Kasumi-1 (cell line): Measurements from ENCODE around the gene CUBN.

Experiments
- DNase-seq, 2 experiments: peaks; one replicate each; lab custom pipeline; 2025; lab: John Stamatoyannopoulos, UW

Gene CUBN

DNA sequence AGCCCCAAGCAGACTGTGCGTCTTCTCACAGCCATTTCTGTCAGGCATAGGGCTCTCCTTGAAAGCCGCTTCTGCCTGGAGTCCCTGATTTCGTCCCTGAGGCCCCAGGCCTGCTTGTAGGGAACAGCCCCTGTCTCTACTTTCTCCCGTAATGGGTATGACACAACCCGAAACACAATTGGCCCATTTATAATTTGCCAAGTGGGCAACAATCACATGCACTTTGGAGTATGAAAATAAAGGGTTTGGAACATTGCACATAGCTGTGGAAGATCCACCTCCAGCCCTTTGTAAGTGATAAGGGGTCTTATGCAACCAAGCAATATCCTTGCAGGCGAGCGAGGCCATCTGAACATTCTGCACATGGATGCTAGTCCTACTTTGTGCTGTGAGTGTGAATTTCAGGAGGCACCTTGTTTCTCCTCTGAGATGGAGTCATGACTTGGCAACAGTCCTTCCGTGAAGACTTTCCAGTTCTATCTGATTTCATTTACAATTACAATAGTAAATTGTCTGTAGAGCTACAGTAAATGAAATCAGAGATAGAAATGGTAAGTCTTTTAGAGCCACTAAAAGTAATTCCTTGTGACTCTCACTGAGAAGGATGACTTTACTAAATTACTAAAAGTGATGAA, 141.5 kb downstream of the CUBN start:
- DNase-seq, result no peak

DNA sequence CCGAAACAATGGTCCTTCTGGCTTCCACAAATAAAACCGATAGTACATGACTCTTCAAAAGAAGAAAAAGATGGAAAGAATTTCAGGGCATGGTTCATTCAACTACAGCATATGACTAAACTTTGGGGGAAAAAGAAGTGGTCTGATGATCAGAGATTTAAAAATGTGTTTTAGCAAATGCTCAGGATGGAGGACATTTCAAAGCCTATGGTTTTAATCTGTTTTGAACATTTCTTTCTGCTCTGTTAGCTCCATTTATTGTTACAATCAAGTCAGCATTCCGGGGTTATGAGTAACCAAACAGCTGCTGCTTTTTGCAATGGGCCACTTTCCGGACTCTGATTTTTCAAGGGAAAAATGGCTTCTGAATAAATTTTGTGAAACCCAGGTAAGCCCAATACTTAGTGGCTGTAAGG, 142.4 kb downstream of the CUBN start:
- DNase-seq, result no peak

GRCh38 chr10:16986406-16987205, 143.0 kb downstream of the CUBN start:
- DNase-seq, result no peak

GRCh38 chr10:16986082-16986405, 143.6 kb downstream of the CUBN start:
- DNase-seq, result no peak

DNA sequence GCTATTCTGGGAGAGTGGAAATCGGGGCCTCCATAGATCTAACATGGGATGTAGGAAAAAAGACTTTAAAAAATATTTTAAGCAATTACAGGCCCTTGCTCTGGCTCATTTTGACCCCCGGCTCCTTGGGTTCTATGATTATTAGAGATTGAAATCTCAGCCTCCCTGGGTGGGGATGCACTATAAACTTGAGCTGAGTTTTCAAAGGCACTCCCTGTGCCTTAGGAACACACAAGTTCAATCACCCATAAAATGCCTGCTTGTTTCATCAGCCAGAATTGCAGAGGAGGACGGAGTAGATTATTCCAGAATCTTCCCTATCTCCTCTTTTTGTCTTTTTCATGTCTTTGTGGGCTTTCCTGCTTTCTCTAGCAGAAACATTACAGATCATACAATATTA, 145.4 kb downstream of the CUBN start:
- no peak for DNase-seq

DNA sequence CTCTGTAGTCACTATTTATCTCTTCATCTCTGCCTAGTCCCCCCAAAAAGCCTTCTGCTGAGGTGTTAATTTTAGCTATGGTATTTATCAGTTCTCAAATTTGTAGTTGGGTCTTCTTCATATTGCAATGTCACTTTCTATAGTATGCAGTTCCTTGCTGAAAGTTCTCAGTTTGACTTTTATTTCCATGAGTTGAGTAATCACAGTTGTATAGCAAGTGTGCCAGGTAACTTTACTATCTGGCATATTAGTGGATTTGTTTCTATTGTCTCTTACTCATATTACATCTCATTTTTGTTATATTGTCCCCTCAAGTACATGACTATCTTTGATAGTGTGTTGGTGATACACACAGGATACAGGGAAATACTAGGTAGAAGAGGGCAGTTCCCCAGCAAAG, 152.8 kb downstream of the CUBN start:
- no peak for DNase-seq

- DNase-seq, result no peak
Measured at GRCh38 chr10:16975188-16975587, 154.4 kb downstream of the CUBN start.

- no peak for DNase-seq
Measured at GRCh38 chr10:16968416-16969041, 161.1 kb downstream of the CUBN start.

GRCh38 chr10:16967866-16968415, 161.7 kb downstream of the CUBN start:
- no peak for DNase-seq

GRCh38 chr10:16966991-16967865, 162.4 kb downstream of the CUBN start:
- no peak for DNase-seq

- no peak for DNase-seq
Measured at GRCh38 chr10:16965740-16966447, 163.7 kb downstream of the CUBN start.

DNA sequence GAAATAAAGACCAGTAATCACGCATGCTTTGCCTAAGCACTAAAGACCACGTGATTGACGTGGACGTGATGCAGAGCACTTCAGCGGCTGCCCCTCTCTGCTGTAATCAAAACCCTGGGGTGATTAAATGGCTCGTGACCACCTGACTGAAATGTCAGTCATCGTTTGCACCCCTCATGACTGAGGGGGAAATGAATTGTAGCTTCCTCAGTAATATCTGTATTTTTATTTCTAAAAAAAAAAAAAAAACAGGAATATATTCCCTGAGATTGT, 164.3 kb downstream of the CUBN start:
- DNase-seq, result no peak

DNA sequence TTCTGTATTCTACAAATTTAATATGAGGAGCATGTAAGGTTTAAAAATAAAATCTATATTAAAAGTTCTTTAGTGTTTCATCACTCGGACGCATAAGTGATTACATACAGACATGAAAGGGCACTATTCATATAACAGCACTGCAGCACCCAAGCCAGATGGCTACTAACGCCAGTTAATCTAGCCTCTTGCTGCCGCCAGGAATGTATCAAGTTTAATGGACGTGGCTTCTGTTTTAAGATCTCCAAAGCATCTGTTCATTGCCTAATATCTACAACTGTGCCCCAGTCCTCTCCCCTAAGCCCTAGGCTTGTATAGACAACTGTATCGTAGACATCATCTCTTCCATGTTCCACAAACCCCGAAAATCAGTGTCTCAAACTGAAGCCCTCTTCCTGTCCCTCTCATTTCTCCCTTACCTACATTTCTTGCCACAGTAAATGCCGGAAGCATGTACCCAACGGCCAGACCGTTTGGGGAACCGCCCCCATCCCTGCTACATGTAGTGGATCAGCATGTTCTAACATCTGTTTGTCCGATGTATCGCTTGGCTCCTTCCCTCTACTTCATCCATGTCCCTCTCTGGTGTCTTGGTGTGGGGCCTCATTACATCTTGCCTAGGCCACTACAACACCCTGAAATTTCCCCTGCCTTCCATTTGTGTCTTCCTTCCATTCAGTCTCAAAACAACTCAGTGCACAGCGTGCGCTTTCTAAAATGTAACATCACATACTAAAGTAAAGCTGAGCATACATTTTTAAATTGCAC, 164.9 kb downstream of the CUBN start:
- DNase-seq, result no peak

GRCh38 chr10:16960551-16960950, 169.1 kb downstream of the CUBN start:
- no peak for DNase-seq

DNA sequence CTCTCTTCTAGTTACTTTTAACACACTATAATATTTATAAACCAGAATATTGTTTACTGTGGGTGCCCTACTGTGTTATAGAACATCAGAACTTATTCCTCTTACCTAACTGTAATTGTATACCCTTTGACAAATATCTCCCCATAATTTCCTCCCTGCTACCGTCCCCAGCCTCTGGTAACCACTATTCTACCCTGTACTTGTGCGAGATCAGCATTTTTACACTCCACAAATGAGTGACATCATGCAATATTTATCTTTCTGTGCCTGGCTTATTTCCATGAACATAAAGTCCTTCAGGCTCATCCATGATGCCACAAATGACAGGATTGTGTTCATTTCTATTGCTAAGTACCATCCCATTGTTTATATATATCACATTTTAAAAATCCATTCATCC, 172.6 kb downstream of the CUBN start:
- no peak for DNase-seq

DNA sequence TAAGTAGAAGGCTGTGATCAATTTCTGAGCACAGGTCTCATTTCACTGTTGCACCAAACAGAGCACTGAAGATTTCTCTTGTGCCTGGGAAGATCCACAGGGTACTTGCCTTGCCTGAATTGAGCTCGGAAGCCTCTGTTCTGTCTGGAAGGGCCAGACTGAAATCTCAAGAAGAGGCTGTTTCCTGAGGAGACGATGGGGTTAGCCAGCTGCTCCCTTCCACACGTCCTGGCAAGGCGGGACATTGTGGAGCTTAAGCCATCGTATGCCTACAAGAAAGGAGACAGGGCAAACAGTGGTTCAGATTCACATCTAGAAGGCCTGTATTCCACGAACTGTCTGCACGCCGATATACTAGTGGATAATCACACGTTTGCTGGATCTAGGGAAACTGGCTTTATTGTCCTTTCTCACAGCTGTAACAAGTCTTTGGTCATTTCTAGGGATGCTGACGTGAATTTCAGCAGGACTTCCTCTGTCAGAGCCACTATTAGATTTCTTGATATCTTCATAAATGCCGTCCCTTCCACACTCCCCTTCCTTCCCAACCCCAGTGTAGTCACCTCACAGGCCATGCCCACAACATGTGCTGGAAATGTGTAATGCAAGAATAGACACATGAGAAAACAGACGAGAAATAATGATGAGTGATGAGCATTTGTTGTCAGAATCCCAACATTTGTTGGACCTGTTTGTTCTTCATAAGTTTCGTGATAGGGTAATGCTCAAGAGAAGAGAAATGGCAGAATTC, 175.2 kb downstream of the CUBN start:
- DNase-seq, result no peak

GRCh38 chr10:16953270-16953669, 176.3 kb downstream of the CUBN start:
- no peak for DNase-seq

DNA sequence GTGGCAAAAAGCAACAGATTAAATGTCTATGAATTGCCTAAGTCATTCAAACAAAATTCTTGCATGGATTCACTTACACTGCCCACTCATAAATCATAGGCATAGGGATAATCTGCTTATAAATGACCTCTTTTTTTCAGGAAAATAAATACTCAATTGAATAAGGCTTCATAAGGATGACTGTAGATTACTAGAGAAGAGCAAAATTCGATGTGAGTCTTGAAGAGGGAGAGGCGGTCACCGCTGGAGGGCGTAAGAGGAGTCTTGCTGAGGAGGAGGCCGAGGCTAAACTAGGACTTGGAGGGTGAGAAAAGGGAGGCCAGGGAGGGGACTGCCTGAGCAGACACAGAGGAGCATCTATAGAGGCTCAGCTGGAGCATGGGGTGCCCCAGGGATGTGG, 177.0 kb downstream of the CUBN start:
- no peak for DNase-seq

- no peak for DNase-seq
Measured at GRCh38 chr10:16952080-16952479, 177.5 kb downstream of the CUBN start.
